GM13977 (cell line): ENCODE measurements around the gene ZIM2.

ENCODE experiments used
- DNase-seq: peaks from one replicate; pipeline ENCODE4 v3.0.0; 2012; ENCODE audit warnings: low spot score
- CTCF ChIP-seq: IDR thresholded peaks from 2 replicates; pipeline ENCODE4 v1.5.1; 2012; ENCODE audit warnings: mild to moderate bottlenecking, control low read depth; ENCODE audit not compliant: insufficient read depth; ENCODE audit errors: extremely low read depth, missing control alignments
- in situ Hi-C: fragments of 300-500 bp; cut with MboI; formaldehyde crosslinking; loops from one replicate; pipeline ENCODE4 v1.12.0; 2022; ENCODE audit warnings: low sequenced_read_pairs, low pct_unique_long_range_greater_than_20kb, mixed read lengths, inconsistent platforms; ENCODE audit not compliant: unreplicated experiment

Gene ZIM2

GRCh38 chr19:56823956-56824355 lies 16.6 kb downstream of the ZIM2 start:
- no peak for TF ChIP-seq CTCF
- DNase-seq = no peak
- in situ Hi-C loops = no loop called here

- no peak for DNase-seq
- no peak for TF ChIP-seq CTCF
- in situ Hi-C loops = no loop called here
Observed at GRCh38 chr19:56823417-56823816, 17.1 kb downstream of the ZIM2 start.

- no peak for DNase-seq
- in situ Hi-C loops = no loop called here
- TF ChIP-seq CTCF = no peak
Observed at GRCh38 chr19:56822755-56823154, 17.8 kb downstream of the ZIM2 start.

GRCh38 chr19:56821675-56822074 lies 18.9 kb downstream of the ZIM2 start:
- in situ Hi-C loops = no loop called here
- DNase-seq = no peak
- no peak for TF ChIP-seq CTCF

- DNase-seq = no peak
- no peak for TF ChIP-seq CTCF
- in situ Hi-C loops = no loop called here
Observed at GRCh38 chr19:56821209-56821608, 19.3 kb downstream of the ZIM2 start.

- TF ChIP-seq CTCF = no peak
- in situ Hi-C loops = no loop called here
- DNase-seq = no peak
Observed at GRCh38 chr19:56819166-56819565, 21.4 kb downstream of the ZIM2 start.

- DNase-seq = no peak
- no peak for TF ChIP-seq CTCF
- in situ Hi-C loops = no loop called here
Observed at GRCh38 chr19:56814656-56815055, 25.9 kb downstream of the ZIM2 start.
